Measurements from ENCODE around the gene JMJD6.

- peak in 1 of 3 experiments; percentile 7 for TF ChIP-seq CTCF (optimal IDR thresholded peaks at IDR 0.05 in 1 of 3, IDR thresholded peaks at IDR 0.05 in 1 of 3, conservative IDR thresholded peaks at IDR 0.05 in 1 of 3; ENCODE audit: extremely low read depth in 1 of 3, insufficient read depth in 2 of 3, low read length in 3 of 3)
- TF ChIP-seq EZH2 (IDR thresholded peaks at IDR 0.05; ENCODE audit: low read length): no peak
Observed at GRCh38 chr17:76772842-76773525, 46.6 kb upstream of the JMJD6 start.
